ENCODE measurements around the gene MRPS5.
"Not testable (repeated sequence)": the region's sequence is repeated elsewhere in the genome, so short reads cannot be mapped to it uniquely, and the experiment has no call there.

The MRPS5 gene

GRCh38 chr2:95044601-95045000, 77.0 kb downstream of the MRPS5 start:
- DNase-seq: no peak

- DNase-seq: peak; percentile 20
These were observed 78.1 kb downstream of the MRPS5 start for GRCh38 chr2:95043300-95044093.

GRCh38 chr2:95042472-95043271, 78.9 kb downstream of the MRPS5 start:
- no peak for DNase-seq

GRCh38 chr2:95041824-95042442, 79.7 kb downstream of the MRPS5 start:
- no peak for DNase-seq

- DNase-seq: no peak
These were observed 80.4 kb downstream of the MRPS5 start for GRCh38 chr2:95041060-95041823.

- no peak for DNase-seq
These were observed 81.2 kb downstream of the MRPS5 start for GRCh38 chr2:95040426-95040825.

- no peak for DNase-seq
These were observed 81.6 kb downstream of the MRPS5 start for GRCh38 chr2:95039978-95040377.

GRCh38 chr2:95039363-95039762, 82.2 kb downstream of the MRPS5 start:
- no peak for DNase-seq

GRCh38 chr2:95038635-95039298, 82.8 kb downstream of the MRPS5 start:
- DNase-seq: no peak

- DNase-seq: not testable (repeated sequence)
These were observed 83.6 kb downstream of the MRPS5 start for GRCh38 chr2:95037841-95038585.

GRCh38 chr2:95037384-95037839, 84.2 kb downstream of the MRPS5 start:
- DNase-seq: no peak

GRCh38 chr2:95036596-95037383, 84.8 kb downstream of the MRPS5 start:
- no peak for DNase-seq
